DMS53 (cell line): ENCODE results near the gene ZNF43.
A peak's percentile ranks its signal among the peaks of the same experiment; 100 is the strongest.
"Not testable (repeated sequence)": the region's sequence is repeated elsewhere in the genome, so short reads cannot be mapped to it uniquely, and the experiment has no call there.

Experiments used
- DNase-seq: peaks from one replicate; lab custom pipeline; 2025; lab: John Stamatoyannopoulos, UW

The ZNF43 gene

GRCh38 chr19:21808400-21809000 is 27.5 kb downstream of the ZNF43 start:
- not testable (repeated sequence) for DNase-seq

- no peak for DNase-seq
Observed at GRCh38 chr19:21789466-21790085, 46.4 kb downstream of the ZNF43 start.

- DNase-seq, result no peak
Observed at GRCh38 chr19:21786936-21787335, 49.0 kb downstream of the ZNF43 start.

GRCh38 chr19:21775792-21776191 is 60.2 kb downstream of the ZNF43 start:
- DNase-seq, result not testable (repeated sequence)

GRCh38 chr19:21767065-21767800 is 68.7 kb downstream of the ZNF43 start, which contains the start of gene ZNF100:
Gene ZNF100 (minus strand): TSS chr19:21767579. CDS start chr19:21767429, 150 bp downstream.
- peak; percentile 96 for DNase-seq

- DNase-seq, result not testable (repeated sequence)
Observed at GRCh38 chr19:21766705-21767064, 69.3 kb downstream of the ZNF43 start.

GRCh38 chr19:21765151-21765550 is 70.8 kb downstream of the ZNF43 start:
- DNase-seq, result peak; percentile 29

- DNase-seq, result not testable (repeated sequence)
Observed at GRCh38 chr19:21761547-21761946, 74.4 kb downstream of the ZNF43 start.

- DNase-seq, result peak; percentile 3
Observed at GRCh38 chr19:21758296-21758695, 77.7 kb downstream of the ZNF43 start.

GRCh38 chr19:21755555-21755954 is 80.4 kb downstream of the ZNF43 start:
- not testable (repeated sequence) for DNase-seq
